Loucy (cell line): ENCODE measurements around the gene VAV2.

Source experiments
- EZH2phosphoT487 ChIP-seq: fragments of 200-600 bp; IDR thresholded peaks from 2 replicates; pipeline ENCODE4 v1.6.1; 2018; ENCODE audit warnings: antibody characterized with exemption, mild to moderate bottlenecking, moderate library complexity, borderline replicate concordance
- TF ChIP-seq, protein P1 (sequence below): fragments of 200-600 bp; sonication (generic); conservative IDR thresholded peaks from 2 replicates; pipeline ENCODE4 v1.5.1; 2014; ENCODE audit warnings: mild to moderate bottlenecking, antibody characterized with exemption, low read length

DNA sequence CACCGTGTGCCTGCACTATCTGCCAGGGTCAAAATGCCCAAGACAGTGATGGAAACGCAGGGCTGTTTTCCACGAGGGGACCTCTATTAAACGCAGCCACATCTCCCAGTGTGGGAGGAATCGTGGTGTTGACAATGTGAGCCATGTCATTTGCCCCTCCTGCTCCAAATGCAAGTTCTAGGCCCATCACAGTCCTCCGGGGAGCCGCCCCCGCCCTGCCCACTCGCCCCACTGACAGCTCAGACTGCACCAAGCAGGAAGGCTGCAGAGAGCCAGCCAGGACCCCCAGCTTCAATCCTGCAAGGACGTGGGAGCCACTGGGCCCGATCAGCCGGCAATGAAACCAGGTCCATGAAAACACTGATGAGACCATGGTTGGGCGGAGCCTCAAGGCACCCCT lies 85.9 kb downstream of the VAV2 start:
- TF ChIP-seq, protein P1, sequence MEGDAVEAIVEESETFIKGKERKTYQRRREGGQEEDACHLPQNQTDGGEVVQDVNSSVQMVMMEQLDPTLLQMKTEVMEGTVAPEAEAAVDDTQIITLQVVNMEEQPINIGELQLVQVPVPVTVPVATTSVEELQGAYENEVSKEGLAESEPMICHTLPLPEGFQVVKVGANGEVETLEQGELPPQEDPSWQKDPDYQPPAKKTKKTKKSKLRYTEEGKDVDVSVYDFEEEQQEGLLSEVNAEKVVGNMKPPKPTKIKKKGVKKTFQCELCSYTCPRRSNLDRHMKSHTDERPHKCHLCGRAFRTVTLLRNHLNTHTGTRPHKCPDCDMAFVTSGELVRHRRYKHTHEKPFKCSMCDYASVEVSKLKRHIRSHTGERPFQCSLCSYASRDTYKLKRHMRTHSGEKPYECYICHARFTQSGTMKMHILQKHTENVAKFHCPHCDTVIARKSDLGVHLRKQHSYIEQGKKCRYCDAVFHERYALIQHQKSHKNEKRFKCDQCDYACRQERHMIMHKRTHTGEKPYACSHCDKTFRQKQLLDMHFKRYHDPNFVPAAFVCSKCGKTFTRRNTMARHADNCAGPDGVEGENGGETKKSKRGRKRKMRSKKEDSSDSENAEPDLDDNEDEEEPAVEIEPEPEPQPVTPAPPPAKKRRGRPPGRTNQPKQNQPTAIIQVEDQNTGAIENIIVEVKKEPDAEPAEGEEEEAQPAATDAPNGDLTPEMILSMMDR = no peak
- TF ChIP-seq EZH2phosphoT487 = no peak
